ENCODE data around the gene LSM7.

GRCh38 chr19:2352121-2352520 lies 23.7 kb upstream of the LSM7 start:
- TF ChIP-seq CTCF (IDR thresholded peaks at IDR 0.05) = no peak
- no peak for TF ChIP-seq POLR2A (IDR thresholded peaks at IDR 0.05)

Data from lower leg skin (tissue), 3 donors.